ENCODE data around the gene APOBR. TPM values are rescaled to one million over a fixed set of nuclear protein-coding genes. Genes with fewer than 3 reads are reported as not detected.
A peak's percentile ranks its signal among the peaks of the same experiment; 100 is the strongest.

Gene APOBR
- total and polyA plus RNA-seq, 11 donors = 0.15 to 4.7 (median 0.79) TPM

DNA sequence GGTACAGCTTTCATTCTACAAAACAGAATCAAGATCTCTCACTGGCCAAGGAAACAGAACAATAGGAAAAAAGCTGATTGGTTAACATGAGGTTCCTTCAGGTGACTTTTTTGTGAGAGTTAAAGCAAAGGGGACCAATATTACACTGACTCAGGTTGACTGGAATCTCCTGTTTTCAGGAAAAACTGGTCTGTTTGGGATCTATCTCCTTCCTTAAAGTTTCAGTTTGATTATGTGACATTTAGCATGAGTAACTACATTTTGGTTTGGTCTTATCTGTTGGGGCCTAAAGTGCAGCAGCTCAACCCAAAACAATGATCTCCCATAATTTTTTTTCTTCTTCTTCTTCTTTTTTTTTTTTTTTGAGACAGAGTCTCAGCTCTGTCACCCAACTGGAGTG, 34.7 kb downstream of the APOBR start:
- H3K27me3 ChIP-seq = no peaks in the 10 kb centered on the region
- no peak for ATAC-seq
- no peak overlapping the region for H3K4me3 ChIP-seq
- no peaks in the 10 kb centered on the region for H3K36me3 ChIP-seq
- no peak for DNase-seq
- no peak overlapping the region for H3K27ac ChIP-seq
- intact Hi-C loops (cut with DNase I) = no loop called here
- H3K9me3 ChIP-seq = no peaks in the 10 kb centered on the region
- peaks cover 0 to 34% (median 10%) of the 10 kb centered on the region in 12 donors for H3K4me1 ChIP-seq
- TF ChIP-seq, protein P1, sequence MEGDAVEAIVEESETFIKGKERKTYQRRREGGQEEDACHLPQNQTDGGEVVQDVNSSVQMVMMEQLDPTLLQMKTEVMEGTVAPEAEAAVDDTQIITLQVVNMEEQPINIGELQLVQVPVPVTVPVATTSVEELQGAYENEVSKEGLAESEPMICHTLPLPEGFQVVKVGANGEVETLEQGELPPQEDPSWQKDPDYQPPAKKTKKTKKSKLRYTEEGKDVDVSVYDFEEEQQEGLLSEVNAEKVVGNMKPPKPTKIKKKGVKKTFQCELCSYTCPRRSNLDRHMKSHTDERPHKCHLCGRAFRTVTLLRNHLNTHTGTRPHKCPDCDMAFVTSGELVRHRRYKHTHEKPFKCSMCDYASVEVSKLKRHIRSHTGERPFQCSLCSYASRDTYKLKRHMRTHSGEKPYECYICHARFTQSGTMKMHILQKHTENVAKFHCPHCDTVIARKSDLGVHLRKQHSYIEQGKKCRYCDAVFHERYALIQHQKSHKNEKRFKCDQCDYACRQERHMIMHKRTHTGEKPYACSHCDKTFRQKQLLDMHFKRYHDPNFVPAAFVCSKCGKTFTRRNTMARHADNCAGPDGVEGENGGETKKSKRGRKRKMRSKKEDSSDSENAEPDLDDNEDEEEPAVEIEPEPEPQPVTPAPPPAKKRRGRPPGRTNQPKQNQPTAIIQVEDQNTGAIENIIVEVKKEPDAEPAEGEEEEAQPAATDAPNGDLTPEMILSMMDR (IDR thresholded peaks at IDR 0.05) = no peak
- no peak for TF ChIP-seq POLR2A (IDR thresholded peaks at IDR 0.05)

DNA sequence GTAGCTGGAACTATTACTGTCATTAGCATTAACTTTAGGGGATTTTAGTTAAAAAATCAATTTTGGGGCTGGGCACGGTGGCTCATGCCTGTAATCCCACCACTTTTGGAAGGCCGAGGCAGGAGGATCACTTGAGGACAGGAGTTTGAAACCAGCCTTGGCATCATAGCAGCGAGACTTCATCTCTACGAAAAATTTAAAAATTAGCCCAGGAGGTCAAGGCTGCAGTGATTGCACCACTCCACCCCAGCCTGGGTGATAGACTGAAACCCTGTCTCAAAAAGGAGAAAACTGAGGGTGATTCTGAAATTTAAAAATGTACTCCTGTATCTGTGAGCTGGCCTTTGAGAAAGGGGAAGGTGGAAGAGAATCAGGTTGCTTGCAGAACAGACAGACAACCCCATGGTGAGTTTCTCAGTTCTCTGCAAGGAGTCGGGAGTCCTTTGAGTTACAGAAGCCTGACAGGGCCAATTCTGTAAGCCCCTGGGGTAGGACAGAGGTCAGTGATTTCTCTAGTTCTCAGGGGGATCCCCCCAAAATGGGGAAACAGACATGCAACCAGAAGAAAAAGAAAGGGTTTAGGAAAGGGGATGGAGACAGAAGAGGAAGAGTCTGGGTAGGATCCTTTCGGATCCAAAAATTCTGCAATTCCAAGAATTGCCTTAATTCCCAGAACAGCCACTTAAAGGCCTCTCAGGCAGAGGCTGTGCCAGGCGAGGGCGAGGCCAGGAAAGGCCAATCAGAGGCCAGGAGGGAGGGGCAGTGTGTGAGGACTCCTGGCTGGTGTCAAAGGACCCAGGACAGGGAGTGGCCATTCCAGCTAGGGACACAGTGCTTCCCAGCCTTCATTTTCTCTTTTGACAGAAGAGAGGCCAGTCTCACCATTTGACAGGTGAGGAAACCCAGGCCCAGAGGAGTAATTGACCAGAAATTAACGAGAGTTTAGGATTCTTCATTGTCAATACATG, 37.6 kb downstream of the APOBR start:
- H3K27ac ChIP-seq = peak overlapping the region in 11 of 12 donors; percentile 2 to 74 (median 47)
- 62 to 65% (median 64%) methylated on average over 9 of the region's 9 CpGs for WGBS, 4 donors
- intact Hi-C loops (cut with DNase I) = no loop called here
- ATAC-seq = peak; percentile 92 to 98 (median 97)
- no peaks in the 10 kb centered on the region for H3K9me3 ChIP-seq
- TF ChIP-seq POLR2A (IDR thresholded peaks at IDR 0.05) = peak in 1 of 2 donors; percentile 45
- TF ChIP-seq, protein P1 (IDR thresholded peaks at IDR 0.05) = no peak
- peaks cover 0 to 45% (median 13%) of the 10 kb centered on the region in 12 donors for H3K4me1 ChIP-seq
- H3K4me3 ChIP-seq = no peak overlapping the region
- DNase-seq = peak; percentile 62 to 90 (median 85)
- peaks cover 0 to 13% (median 3%) of the 10 kb centered on the region in 9 donors for H3K36me3 ChIP-seq
- no peaks in the 10 kb centered on the region for H3K27me3 ChIP-seq

DNA sequence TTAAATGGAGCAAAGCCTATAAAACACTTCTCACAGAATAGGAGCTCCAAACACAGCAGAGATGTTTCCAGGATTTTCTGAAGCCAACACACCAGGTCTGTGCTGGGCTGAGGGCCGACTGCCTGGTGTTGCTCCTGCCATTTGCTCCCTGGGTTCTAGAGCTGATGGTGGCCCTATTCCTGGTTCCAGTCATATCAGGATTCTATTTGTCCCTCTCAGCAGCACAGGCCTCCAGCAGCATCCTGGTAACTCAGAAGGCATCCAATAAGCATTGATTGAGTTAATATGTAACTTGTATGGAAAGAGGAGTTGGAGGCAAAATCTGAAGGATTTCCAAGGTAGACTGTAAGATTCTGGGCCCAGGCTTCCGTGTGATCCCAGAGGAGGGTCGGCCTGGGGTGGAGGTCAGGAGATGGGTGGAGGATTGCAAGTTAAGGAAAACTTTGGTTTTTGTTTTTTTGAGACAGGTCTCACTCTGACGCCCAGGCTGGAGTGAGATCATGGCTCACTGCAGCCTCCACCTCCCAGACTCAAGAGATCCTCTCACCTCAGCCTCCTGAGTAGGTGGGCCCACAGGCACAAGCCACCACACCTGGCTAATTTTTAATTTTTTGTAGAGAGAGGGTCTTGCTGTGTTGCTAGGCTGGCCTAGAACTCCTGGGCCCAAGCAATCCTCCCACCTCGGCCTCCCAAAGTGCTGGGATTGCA, 38.7 kb downstream of the APOBR start:
- Histone ChIP-seq H3K36me3 (peaks cover 0 to 21% (median 3%) of the 10 kb centered on the region in 9 donors), H3K4me1 (peaks cover 0 to 46% (median 20%) of the 10 kb centered on the region in 12 donors), H3K27ac (peak overlapping the region in 8 of 12 donors; percentile 25 to 74 (median 60)), H3K9me3 (no peaks in the 10 kb centered on the region), H3K4me3 (no peak overlapping the region), H3K27me3 (no peaks in the 10 kb centered on the region)
- WGBS, 4 donors = 89 to 93% (median 90%) methylated on average over 5 of the region's 5 CpGs
- TF ChIP-seq, protein P1 (IDR thresholded peaks at IDR 0.05) = no peak
- TF ChIP-seq POLR2A (IDR thresholded peaks at IDR 0.05) = no peak
- ATAC-seq (no peak), DNase-seq (no peak)
- intact Hi-C loops (cut with DNase I) = no loop called here
